Measurements from ENCODE around the gene CCR6.

CCR6 gene

GRCh38 chr6:167099707-167100106 lies 23.2 kb upstream of the CCR6 start:
- no peak for DNase-seq

- no peak for DNase-seq
Measured at GRCh38 chr6:167100241-167100674, 22.6 kb upstream of the CCR6 start.

- DNase-seq = no peak
Measured at GRCh38 chr6:167102318-167102717, 20.6 kb upstream of the CCR6 start.

DNA sequence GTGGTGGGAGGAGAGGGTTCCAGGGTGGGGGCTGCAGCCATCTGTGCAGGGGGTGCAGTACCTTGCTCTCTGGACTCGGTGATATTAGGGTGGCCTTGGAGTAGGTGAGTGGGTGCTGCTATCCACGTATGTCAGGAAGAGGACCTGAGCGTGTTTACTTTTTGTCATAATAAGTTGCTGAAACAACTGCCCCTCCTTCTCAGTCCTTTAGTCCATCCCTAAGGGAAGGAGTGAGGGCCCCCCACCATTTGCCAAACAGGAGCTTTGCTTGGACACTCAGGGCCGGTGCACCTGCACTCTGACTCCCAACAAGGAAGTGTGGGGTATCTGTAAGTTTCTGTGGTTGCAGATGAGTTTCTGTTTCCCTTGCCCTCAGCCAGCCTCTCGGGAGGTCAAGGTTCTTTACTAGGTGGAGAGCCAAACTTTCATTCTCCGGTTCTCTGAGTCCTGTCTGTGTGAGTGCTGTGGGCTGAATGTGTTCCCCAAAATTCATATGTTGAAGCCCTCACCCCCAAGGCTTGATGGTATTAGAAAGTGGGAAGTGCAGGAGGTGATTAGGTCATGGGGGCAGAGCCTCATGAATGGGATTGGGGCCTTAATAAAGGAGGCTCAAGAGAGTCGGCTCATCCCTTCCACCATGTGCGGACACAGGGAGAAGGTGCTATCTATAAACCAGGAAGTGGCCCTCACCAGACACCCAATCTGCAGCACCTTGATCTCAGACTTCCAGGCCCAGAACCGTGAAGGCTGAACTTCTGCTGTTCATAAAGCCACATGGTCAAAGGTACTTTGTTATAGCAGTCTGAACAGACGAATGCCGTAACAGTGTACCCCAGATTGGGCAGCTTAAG lies 19.6 kb upstream of the CCR6 start:
- DNase-seq = no peak

DNA sequence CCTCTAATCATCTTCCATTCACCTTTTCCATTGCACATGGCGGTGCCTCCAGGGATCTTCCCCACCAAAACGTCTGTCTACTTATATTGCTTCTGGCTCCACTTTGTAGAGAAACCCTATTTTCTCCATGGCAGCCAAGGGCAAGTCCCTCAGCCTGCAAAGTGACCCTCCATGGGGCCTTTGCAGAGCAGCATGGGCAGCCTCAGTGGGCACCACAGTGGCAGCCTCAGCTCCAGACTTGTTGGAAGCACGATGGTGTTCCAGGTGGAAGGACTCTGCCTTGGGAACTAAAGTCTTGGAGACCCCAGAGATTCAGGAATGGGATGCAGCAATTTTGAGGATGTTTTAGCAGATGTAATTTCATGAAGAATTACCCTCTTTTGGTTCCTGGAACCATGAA lies 18.5 kb upstream of the CCR6 start:
- DNase-seq = no peak

DNA sequence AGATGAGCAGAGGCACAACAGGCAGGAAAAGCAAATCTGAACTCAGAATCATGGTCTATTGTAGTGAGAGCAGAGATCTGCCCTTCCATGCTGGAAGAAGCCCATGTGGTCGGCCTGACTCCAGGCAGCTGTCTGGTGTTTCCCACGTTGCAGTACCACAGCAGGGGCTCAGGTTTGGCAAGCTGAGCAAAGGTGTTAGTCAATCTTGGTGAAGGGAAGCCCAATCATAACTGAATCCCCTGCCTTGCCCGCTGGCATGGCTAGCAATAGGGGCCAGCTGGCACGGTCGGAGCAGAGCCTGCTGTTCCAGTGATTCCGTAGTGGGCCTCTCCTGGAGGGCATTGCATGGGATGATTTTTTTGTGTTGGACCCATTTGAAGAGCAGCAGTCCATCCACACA lies 17.8 kb upstream of the CCR6 start:
- DNase-seq = no peak

GRCh38 chr6:167106406-167106805 lies 16.5 kb upstream of the CCR6 start:
- no peak for DNase-seq

DNA sequence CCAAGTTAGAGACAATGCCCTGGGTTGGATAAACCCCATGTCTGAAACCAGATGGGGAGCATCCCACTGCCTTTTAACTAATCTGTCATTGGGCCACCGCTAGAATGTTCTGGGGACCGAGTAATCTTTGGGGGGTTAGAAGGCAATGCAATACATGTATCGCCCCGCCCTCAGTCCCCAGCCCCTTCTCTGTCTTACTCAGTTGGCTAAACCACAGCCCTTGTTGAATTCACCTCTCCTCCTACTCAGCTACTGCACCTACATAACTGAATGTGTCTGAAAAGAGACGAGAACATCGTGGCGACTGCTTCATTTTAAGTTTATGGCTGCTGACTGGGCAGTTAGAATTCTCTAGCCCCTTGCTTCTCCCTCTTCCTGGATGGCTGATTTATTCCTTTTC lies 15.1 kb upstream of the CCR6 start:
- no peak for DNase-seq

DNA sequence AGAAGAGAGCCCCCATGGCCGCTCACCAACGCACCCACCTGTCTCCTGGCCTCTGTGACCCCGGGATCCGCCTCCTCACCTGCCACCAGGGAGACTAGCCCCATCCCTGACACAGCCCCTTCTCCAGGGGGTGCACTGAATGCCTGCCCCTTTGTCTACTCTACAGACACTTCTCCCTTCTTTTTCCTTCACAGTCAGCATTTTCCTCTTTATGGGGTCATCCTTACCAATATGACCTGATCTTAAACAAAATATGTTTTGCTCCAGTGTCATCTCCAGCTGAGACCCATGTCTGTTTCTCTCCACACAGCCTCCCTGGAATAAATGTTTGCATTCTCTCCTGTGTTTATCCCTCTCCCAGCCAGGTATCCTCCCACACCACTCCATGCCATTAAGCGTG lies 14.6 kb upstream of the CCR6 start:
- no peak for DNase-seq

- DNase-seq = no peak
Measured at GRCh38 chr6:167109651-167110050, 13.2 kb upstream of the CCR6 start.

DNA sequence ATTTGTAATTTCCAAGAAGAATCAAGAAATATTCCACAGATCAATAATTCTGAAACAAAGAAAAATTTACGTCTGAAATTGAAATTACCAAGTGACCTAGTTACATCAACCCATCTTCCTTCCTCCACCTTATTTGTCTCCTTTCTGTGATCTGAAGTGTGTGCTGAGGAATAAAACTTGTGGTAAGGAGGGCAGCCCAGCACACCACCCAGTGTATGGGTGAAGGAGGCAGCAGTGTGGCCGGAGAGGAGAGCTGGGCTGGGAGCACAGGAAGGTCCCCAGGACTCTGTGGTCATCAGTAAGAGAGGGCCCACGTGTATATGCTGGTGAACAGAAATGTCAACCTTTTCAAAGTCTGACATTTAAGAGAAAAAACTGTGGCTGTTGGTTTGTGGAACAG lies 11.3 kb upstream of the CCR6 start:
- no peak for DNase-seq

DNA sequence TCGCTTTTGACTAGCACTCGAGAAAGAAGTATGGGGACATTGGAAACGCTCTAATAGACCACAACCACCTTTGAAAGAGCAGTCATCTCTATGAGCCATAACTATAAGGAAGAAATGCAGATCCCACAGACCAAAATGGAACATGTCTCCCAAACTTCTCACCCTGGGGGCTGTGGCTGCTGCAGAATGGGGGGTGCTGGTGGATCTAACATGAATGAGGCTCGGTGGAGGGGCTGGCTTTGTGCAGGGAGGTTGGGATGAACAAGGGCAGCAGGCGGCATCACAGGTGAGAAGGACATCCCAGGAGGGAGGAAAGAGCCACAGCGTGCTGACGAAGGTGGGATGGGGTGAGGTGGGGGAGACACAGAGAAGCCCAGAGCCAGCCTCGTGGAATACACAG lies 10.5 kb upstream of the CCR6 start:
- no peak for DNase-seq

- no peak for DNase-seq
Measured at GRCh38 chr6:167113047-167113754, 9.7 kb upstream of the CCR6 start.

GRCh38 chr6:167113935-167114910 lies 8.7 kb upstream of the CCR6 start:
- no peak for DNase-seq

DNA sequence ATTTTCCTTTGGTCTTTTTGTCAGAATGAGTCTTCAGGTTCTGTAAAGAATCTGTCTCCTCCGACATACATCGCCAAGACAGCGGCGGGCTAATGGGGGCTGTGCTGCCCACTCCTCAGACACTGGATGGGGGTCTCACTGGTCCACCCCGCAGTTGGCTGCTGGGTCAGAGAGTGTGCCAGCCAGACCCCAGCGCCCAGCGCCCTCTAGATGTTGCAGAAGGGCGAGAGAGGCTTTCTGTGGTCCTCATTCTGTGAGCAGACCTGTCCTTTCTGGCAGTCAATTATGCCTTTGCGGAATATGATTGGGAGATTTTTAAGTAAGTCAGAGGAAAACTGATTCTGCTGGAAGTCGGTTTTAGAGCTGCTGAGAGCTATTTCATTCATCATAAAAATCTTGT lies 7.8 kb upstream of the CCR6 start:
- no peak for DNase-seq

- DNase-seq = no peak
Measured at GRCh38 chr6:167116109-167116837, 6.6 kb upstream of the CCR6 start.

GRCh38 chr6:167116838-167117228 lies 6.1 kb upstream of the CCR6 start:
- no peak for DNase-seq

DNA sequence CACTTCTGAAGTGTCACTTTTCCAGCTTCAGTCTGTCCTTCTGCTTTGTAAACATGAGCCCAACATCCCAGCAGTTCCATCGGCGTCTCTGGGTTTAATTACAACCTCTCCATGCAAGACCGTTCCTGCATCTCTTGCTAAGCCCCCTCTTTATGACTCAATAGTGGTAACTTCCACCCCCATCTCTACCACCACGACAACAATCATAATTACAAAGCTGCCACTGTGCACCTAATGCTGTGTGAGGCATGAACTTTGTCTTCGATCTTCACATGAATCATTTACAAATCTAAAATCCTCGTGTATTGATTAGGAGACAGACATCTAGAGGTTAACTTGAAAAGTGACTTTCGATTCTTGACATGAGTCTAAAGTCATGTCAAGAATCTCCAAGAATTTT lies 4.9 kb upstream of the CCR6 start:
- DNase-seq = no peak

GRCh38 chr6:167118839-167119238 lies 4.1 kb upstream of the CCR6 start:
- no peak for DNase-seq

DNA sequence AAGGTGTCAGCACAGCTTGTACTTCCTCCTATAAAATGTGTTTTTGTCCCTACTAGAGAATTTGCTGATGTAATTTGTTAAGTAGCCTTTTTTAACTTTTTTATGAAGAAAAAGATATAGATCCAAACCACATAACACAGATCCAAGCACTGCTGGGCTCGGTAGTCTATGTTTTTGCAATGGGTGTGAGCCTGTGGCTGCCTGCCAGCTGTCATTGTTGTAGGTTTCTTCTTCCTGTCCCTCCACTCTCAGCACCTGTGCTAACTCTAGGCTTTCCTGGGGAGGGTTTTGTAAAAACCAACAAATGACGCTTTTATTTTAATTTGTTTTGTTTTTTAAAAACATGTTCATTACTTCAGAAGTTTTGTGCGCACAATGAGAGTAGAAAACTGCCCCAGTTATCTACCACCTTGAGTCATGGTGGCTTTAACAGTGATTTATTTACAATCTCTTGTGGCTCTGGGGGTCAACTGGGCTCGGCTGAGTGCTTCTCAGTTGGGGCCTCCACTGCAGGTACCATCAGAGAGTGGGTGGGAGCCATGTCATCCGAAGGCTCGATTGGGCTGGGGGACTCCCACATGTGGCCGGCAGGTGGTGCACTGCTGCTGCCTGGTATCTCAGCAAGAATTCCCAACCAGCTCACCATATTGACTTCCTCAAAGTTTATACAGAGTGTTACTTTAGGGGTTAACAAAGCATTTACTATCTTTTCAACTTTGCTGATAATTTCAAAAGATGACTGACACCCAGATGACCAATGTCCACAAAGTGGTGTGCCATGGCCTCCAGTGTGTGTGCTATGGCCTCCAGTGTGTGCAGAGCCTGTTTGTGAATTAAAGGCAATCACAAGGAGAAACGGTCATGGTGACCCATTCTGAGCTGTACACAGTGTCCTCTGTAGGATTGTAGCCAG lies 3.0 kb upstream of the CCR6 start:
- no peak for DNase-seq

GRCh38 chr6:167120583-167120903 lies 2.4 kb upstream of the CCR6 start:
- DNase-seq = no peak
